ENCODE data around the gene KMO. TPM values are rescaled to one million over a fixed set of nuclear protein-coding genes. Genes with fewer than 3 reads are reported as not detected.

KMO gene
- polyA plus RNA-seq, 3 donors: 4.7 to 9.0 (median 6.4) TPM

GRCh38 chr1:241548008-241548407, 15.8 kb downstream of the KMO start:
- Histone ChIP-seq H3K9me3 (replicated peaks in 1 of 2; ENCODE audit: control insufficient read depth in 1 of 2, insufficient read depth in 1 of 2, low read length in 2 of 2) (no peaks in the 10 kb centered on the region), H3K4me3 (replicated peaks in 1 of 3; ENCODE audit: low read depth in 2 of 3, low read length in 3 of 3) (no peak overlapping the region), H3K4me2 (replicated peaks; ENCODE audit: extremely low read depth, low read length, poor library complexity, severe bottlenecking) (no peak overlapping the region), H3K27ac (ENCODE audit: low read depth in 1 of 2, low read length in 2 of 2) (no peak overlapping the region), H3K79me2 (ENCODE audit: insufficient read depth, low read length) (peaks cover 6% of the 10 kb centered on the region), H3K27me3 (ENCODE audit: control insufficient read depth in 2 of 2, insufficient read depth in 2 of 2, low read length in 2 of 2) (no peaks in the 10 kb centered on the region), H4K20me1 (ENCODE audit: insufficient read depth, low read length) (no peaks in the 10 kb centered on the region), H3K4me1 (ENCODE audit: control insufficient read depth in 1 of 2, insufficient read depth in 2 of 2, low read length in 2 of 2) (peaks cover 28 to 34% of the 10 kb centered on the region in 2 donors), H3K36me3 (replicated peaks in 1 of 2; ENCODE audit: control insufficient read depth in 1 of 2, insufficient read depth in 2 of 2, low read length in 2 of 2) (peaks cover 3 to 7% of the 10 kb centered on the region in 2 donors), H3K9ac (ENCODE audit: insufficient read depth, low read length, poor library complexity, severe bottlenecking) (no peak overlapping the region), H2AFZ (ENCODE audit: insufficient read depth, low read depth, low read length, poor library complexity, severe bottlenecking) (no peak overlapping the region)
- intact Hi-C loops (cut with micrococcal nuclease): no loop called here
- Mint-ChIP-seq H3K4me3 (no peak overlapping the region), H3K27ac (no peak overlapping the region), H3K27me3 (ENCODE audit: low read depth in 3 of 3) (no peaks in the 10 kb centered on the region), H3K4me1 (peaks cover 41% of the 10 kb centered on the region), H3K36me3 (peaks cover 16 to 26% of the 10 kb centered on the region in 2 donors), H3K9me3 (peaks cover 0 to 2% (median 0%) of the 10 kb centered on the region in 7 donors)
- no peak for DNase-seq
- no peak for TF ChIP-seq CTCF (IDR thresholded peaks at IDR 0.05)
- 100% methylated on average over 1 of the region's 2 CpGs for WGBS (ENCODE audit: insufficient coverage)

DNA sequence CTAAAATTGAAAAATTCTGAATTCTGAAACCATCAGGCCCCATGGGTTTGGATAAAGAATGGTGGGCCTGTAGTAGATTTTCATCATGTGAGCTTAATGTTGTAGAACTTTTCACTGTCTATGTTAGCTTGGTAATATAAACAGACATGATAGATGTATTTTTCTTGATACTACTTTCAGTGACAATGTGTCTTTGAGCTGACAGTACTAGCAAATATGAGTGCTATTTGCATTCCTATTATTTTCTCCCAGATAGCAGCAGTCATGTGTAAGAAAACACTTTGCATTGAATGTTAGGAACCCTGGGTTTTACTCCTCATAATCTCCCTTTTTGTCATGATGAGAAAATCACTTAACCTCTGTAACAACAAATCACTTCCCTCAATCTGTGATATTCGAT, 18.1 kb downstream of the KMO start:
- no peak for DNase-seq
- Histone ChIP-seq H3K9ac (ENCODE audit: insufficient read depth, low read length, poor library complexity, severe bottlenecking) (peak overlapping the region; percentile 86), H4K20me1 (ENCODE audit: insufficient read depth, low read length) (no peaks in the 10 kb centered on the region), H3K27me3 (ENCODE audit: control insufficient read depth in 2 of 2, insufficient read depth in 2 of 2, low read length in 2 of 2) (no peaks in the 10 kb centered on the region), H3K4me1 (ENCODE audit: control insufficient read depth in 1 of 2, insufficient read depth in 2 of 2, low read length in 2 of 2) (peaks cover 38 to 39% of the 10 kb centered on the region in 2 donors), H3K36me3 (replicated peaks in 1 of 2; ENCODE audit: control insufficient read depth in 1 of 2, insufficient read depth in 2 of 2, low read length in 2 of 2) (peaks cover 4 to 9% of the 10 kb centered on the region in 2 donors), H3K4me3 (replicated peaks in 1 of 3; ENCODE audit: low read depth in 2 of 3, low read length in 3 of 3) (peak overlapping the region in 1 of 3 experiments; percentile 76), H3K9me3 (replicated peaks in 1 of 2; ENCODE audit: control insufficient read depth in 1 of 2, insufficient read depth in 1 of 2, low read length in 2 of 2) (no peaks in the 10 kb centered on the region), H3K79me2 (ENCODE audit: insufficient read depth, low read length) (peaks cover 6% of the 10 kb centered on the region), H3K4me2 (replicated peaks; ENCODE audit: extremely low read depth, low read length, poor library complexity, severe bottlenecking) (peak overlapping the region; percentile 77), H2AFZ (ENCODE audit: insufficient read depth, low read depth, low read length, poor library complexity, severe bottlenecking) (peak overlapping the region; percentile 70), H3K27ac (ENCODE audit: low read depth in 1 of 2, low read length in 2 of 2) (peak overlapping the region in 1 of 2 donors; percentile 100)
- peak overlapping the region; percentile 98 to 100 (median 100) for H3K27ac Mint-ChIP-seq
- H3K36me3 Mint-ChIP-seq: peaks cover 20 to 24% of the 10 kb centered on the region in 2 donors
- no CpG with 5 or more reads among the region's 1 CpG for WGBS (ENCODE audit: insufficient coverage)
- H3K4me1 Mint-ChIP-seq: peaks cover 44% of the 10 kb centered on the region
- H3K9me3 Mint-ChIP-seq: peaks cover 0 to 2% (median 1%) of the 10 kb centered on the region in 7 donors
- intact Hi-C loops (cut with micrococcal nuclease): loop anchor here (2.0 to 5.0 kb wide), 2 partner anchors 18 to 42 kb away; partner anchors contain the start of gene KMO (in 1 of the 2)
- no peak for TF ChIP-seq CTCF (IDR thresholded peaks at IDR 0.05)
- H3K4me3 Mint-ChIP-seq: no peak overlapping the region
- peaks cover 0 to 2% (median 0%) of the 10 kb centered on the region in 3 donors for H3K27me3 Mint-ChIP-seq (ENCODE audit: low read depth in 3 of 3)
